Measurements from ENCODE around the gene GPR151.

GPR151 gene

DNA sequence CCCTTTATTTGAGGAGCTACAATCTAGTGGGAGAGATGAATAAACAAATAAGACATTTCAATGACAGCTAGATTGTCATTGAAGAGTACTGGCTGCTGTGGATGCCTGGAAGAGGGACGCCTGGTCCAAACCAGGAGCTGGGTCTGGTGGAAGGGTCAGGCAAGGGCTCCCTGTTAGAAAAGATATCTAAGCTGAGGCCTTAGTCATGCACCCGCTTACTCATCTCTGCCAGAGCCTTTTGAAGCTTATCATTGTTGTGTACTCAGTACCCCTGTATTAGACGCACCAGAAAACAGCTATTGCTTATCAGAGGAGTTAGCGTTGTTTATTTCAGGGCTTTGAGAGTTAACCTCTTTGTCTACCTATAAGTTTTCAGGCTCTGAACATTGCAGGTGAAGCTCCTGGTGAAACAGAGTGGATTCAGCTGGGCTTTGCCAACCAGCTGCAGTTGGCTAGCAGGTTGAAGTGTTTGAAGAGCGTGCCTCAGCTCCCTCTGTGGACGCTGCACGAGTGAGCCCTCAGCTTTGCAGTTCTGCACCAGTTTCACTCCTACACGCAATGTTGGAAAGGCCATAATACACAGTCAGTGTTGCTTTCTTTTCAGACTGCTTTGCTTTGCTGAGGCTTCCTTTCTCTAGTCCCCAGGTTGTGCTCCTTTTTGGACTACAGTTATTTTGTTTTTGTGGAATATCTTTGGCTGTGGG lies 5.6 kb upstream of the GPR151 start:
- no peaks in the 10 kb centered on the region for H3K79me2 ChIP-seq
- H3K9me3 ChIP-seq (ENCODE audit: control insufficient read depth, low read length) = no peaks in the 10 kb centered on the region
- TF ChIP-seq, protein P1, sequence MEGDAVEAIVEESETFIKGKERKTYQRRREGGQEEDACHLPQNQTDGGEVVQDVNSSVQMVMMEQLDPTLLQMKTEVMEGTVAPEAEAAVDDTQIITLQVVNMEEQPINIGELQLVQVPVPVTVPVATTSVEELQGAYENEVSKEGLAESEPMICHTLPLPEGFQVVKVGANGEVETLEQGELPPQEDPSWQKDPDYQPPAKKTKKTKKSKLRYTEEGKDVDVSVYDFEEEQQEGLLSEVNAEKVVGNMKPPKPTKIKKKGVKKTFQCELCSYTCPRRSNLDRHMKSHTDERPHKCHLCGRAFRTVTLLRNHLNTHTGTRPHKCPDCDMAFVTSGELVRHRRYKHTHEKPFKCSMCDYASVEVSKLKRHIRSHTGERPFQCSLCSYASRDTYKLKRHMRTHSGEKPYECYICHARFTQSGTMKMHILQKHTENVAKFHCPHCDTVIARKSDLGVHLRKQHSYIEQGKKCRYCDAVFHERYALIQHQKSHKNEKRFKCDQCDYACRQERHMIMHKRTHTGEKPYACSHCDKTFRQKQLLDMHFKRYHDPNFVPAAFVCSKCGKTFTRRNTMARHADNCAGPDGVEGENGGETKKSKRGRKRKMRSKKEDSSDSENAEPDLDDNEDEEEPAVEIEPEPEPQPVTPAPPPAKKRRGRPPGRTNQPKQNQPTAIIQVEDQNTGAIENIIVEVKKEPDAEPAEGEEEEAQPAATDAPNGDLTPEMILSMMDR (IDR thresholded peaks at IDR 0.05) = no peak
- H3K27me3 ChIP-seq (ENCODE audit: control insufficient read depth, insufficient read depth, low read length) = no peaks in the 10 kb centered on the region
- no peak overlapping the region for H3K4me3 ChIP-seq (ENCODE audit: low read depth, low read length)
- no peak overlapping the region for H2AFZ ChIP-seq
- no peak overlapping the region for H3K9ac ChIP-seq
- no peaks in the 10 kb centered on the region for H3K36me3 ChIP-seq (ENCODE audit: control insufficient read depth, insufficient read depth, low read length)
- no peak overlapping the region for H3K27ac ChIP-seq
- no peaks in the 10 kb centered on the region for H3K4me1 ChIP-seq
- no peak overlapping the region for H3K4me2 ChIP-seq (ENCODE audit: low read length)

DNA sequence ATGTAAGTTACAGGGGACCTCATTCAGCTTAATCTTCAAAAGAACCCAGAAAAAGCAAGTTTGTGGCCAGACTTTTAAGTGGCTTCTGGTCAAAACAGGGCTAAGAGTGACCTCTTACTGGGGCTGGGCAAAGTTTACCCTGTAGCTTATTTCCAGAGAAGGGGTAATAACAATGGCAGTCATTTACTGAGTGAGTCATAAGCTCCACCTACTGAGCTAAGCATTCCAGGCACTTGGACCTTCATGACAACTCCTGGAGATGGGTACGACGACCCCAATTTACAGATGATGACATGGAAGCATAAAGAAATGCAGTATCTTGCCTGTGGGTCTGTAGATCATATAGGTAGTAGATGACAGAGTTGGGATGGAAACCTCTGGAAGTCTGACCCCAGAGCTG lies 4.7 kb upstream of the GPR151 start:
- Histone ChIP-seq H3K9ac (no peak overlapping the region), H3K4me2 (ENCODE audit: low read length) (no peak overlapping the region), H3K4me3 (ENCODE audit: low read depth, low read length) (no peak overlapping the region), H3K9me3 (ENCODE audit: control insufficient read depth, low read length) (no peaks in the 10 kb centered on the region), H3K4me1 (no peaks in the 10 kb centered on the region), H3K36me3 (ENCODE audit: control insufficient read depth, insufficient read depth, low read length) (no peaks in the 10 kb centered on the region), H2AFZ (no peak overlapping the region), H3K79me2 (no peaks in the 10 kb centered on the region), H3K27me3 (ENCODE audit: control insufficient read depth, insufficient read depth, low read length) (no peaks in the 10 kb centered on the region), H3K27ac (no peak overlapping the region)
- TF ChIP-seq, protein P1 (IDR thresholded peaks at IDR 0.05) = no peak

DNA sequence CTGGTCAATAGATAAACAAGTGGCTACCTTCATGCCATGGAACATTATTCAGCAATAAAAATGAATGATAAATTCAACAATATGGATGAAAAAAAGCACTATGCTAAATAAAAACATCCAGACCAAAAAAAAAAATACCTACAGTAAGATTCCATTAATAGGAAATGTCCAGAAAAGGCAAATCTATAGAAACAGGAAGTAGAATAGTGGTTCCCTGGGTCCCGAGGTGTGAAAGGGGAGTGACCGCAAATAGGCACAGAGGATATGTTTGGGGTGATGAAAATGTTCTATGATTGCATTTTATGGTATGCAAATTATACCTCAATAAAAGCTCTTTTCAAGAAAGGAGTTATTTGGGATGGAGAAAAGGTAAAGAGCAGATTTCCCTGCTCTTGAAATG lies 3.6 kb upstream of the GPR151 start:
- Histone ChIP-seq H3K9ac (no peak overlapping the region), H3K27ac (no peak overlapping the region), H3K27me3 (ENCODE audit: control insufficient read depth, insufficient read depth, low read length) (no peaks in the 10 kb centered on the region), H3K4me2 (ENCODE audit: low read length) (no peak overlapping the region), H2AFZ (no peak overlapping the region), H3K36me3 (ENCODE audit: control insufficient read depth, insufficient read depth, low read length) (no peaks in the 10 kb centered on the region), H3K79me2 (no peaks in the 10 kb centered on the region), H3K4me1 (no peaks in the 10 kb centered on the region), H3K4me3 (ENCODE audit: low read depth, low read length) (no peak overlapping the region), H3K9me3 (ENCODE audit: control insufficient read depth, low read length) (no peaks in the 10 kb centered on the region)
- TF ChIP-seq, protein P1 (IDR thresholded peaks at IDR 0.05) = no peak

DNA sequence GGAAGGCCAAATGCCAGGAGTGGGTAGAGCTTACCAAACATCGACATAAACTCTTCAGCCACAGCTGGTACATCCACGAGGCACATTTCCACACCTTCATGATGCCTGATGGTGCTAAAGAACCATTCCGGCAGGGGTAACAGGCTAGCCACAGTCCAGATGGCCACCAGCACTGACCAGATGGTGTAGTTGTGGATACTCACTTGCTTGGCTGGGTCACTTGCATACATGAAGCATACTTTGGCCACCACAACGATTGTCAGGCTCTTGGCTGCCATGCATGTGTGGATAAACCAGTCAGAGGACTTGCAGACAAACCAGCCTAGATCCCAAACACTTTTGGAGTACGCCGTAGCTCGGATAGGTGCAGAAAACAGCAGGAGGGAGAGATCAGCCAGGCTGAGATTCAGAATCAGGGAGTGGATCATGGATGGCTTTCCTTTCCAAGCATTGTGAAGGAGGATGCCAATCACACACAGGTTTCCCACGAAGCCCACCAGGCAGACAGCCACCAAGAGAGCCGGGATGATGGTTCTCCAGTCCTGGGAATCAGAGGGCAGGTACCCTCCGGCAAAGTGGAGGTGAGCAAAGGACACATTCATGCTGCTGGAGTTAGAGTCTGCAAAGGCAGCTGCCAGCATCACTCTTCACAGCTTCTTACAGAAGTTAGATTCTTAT lies 378 bp downstream of the GPR151 start:
- Histone ChIP-seq H3K27ac (no peak overlapping the region), H2AFZ (no peak overlapping the region), H3K9ac (no peak overlapping the region), H3K4me3 (ENCODE audit: low read depth, low read length) (no peak overlapping the region), H3K9me3 (ENCODE audit: control insufficient read depth, low read length) (no peaks in the 10 kb centered on the region), H3K4me2 (ENCODE audit: low read length) (no peak overlapping the region), H3K27me3 (ENCODE audit: control insufficient read depth, insufficient read depth, low read length) (no peaks in the 10 kb centered on the region), H3K4me1 (no peaks in the 10 kb centered on the region), H3K79me2 (no peaks in the 10 kb centered on the region), H3K36me3 (ENCODE audit: control insufficient read depth, insufficient read depth, low read length) (no peaks in the 10 kb centered on the region)
- TF ChIP-seq, protein P1 (IDR thresholded peaks at IDR 0.05) = no peak

DNA sequence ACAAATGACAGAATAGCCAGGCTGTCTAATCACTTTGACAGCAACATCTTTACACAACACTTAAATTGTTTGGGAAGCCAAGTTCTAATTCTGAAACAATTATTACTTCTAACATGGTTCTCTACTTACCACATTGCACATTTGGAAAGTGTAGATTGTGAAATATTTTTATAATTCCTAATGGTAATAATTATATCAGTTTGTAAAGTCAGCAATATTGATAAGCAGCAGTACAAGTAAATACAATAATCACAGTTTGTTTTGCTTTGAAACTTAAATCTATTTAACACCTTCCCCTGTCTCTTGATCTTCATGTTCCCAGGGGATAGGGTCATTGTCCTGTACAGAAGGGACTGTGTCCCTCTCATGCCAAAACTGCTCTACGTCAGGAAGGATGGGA lies 1.4 kb downstream of the GPR151 start:
- TF ChIP-seq, protein P1 (IDR thresholded peaks at IDR 0.05) = no peak

More for the DNA sequence above, 1.4 kb downstream of the GPR151 start:
- Histone ChIP-seq H3K9me3 (ENCODE audit: control insufficient read depth, low read length) (no peaks in the 10 kb centered on the region), H3K9ac (no peak overlapping the region), H3K4me3 (ENCODE audit: low read depth, low read length) (no peak overlapping the region), H3K79me2 (no peaks in the 10 kb centered on the region), H2AFZ (no peak overlapping the region), H3K36me3 (ENCODE audit: control insufficient read depth, insufficient read depth, low read length) (no peaks in the 10 kb centered on the region), H3K4me2 (ENCODE audit: low read length) (no peak overlapping the region), H3K27me3 (ENCODE audit: control insufficient read depth, insufficient read depth, low read length) (no peaks in the 10 kb centered on the region), H3K4me1 (no peaks in the 10 kb centered on the region), H3K27ac (no peak overlapping the region)
